IMR-90 (cell line): ENCODE data around the gene CELA2A.

ENCODE experiments used
- CTCF ChIP-seq: conservative IDR thresholded peaks from 2 replicates; pipeline ENCODE4 v1.5.1; 2012; ENCODE audit warnings: mild to moderate bottlenecking, low read depth, low read length, improper control_type of control experiment
- NFE2L2 ChIP-seq: fragments of 150-350 bp; IDR thresholded peaks from 2 replicates; pipeline ENCODE4 v1.6.1; 2016; ENCODE audit warnings: low read depth, mild to moderate bottlenecking, low read length

- TF ChIP-seq CTCF (no peak), NFE2L2 (no peak)
Measured at GRCh38 chr1:15442759-15443158, 13.8 kb upstream of the CELA2A start.
